Uterus (tissue), 4 donors: ENCODE measurements around the gene AUTS2. TPM values are rescaled to one million over a fixed set of nuclear protein-coding genes. Genes with fewer than 3 reads are reported as not detected.

Experiments used
- DNase-seq, 2 donors: peaks; one replicate each; pipeline ENCODE4 v3.0.0-alpha.2; 2019 to 2020
- H3K27ac ChIP-seq, 2 donors: fragments of 200-600 bp; sonication (generic); 1 replicate in 1 of 2; 2 replicates in 1 of 2; pipeline ENCODE4 v1.5.1; 2016 to 2018
- H3K27me3 ChIP-seq, 2 donors: fragments of 200-600 bp; sonication (generic); one replicate each; pipeline ENCODE4 v1.5.1; 2018 to 2019; ENCODE audit warnings: control low read depth in 1 of 2
- H3K36me3 ChIP-seq, 2 donors: fragments of 200-600 bp; sonication (generic); one replicate each; pipeline ENCODE4 v1.5.1; 2019; ENCODE audit warnings: control low read depth in 1 of 2
- H3K4me1 ChIP-seq, 2 donors: fragments of 200-600 bp; sonication (generic); one replicate each; pipeline ENCODE4 v1.5.1; 2018 to 2019; ENCODE audit warnings: control low read depth in 1 of 2
- H3K4me3 ChIP-seq, 2 donors: fragments of 200-600 bp; sonication (generic); 1 replicate in 1 of 2; 2 replicates in 1 of 2; pipeline ENCODE4 v1.5.1; 2018 to 2019; ENCODE audit warnings: mild to moderate bottlenecking in 1 of 2
- H3K9me3 ChIP-seq, 2 donors: fragments of 200-600 bp; sonication (generic); one replicate each; pipeline ENCODE4 v1.5.1; 2019; ENCODE audit warnings: control low read depth in 1 of 2
- CTCF ChIP-seq, 4 experiments: fragments of 200-600 bp in 2 of 4; fragments of 450-650 bp in 2 of 4; sonication (generic) in 2 of 4; IDR thresholded peaks; one replicate each; pipeline ENCODE4 v1.5.1; 2016 to 2019; ENCODE audit warnings: antibody characterized with exemption in 4 of 4, mild to moderate bottlenecking in 2 of 4, moderate library complexity in 1 of 4
- POLR2A ChIP-seq, 2 donors: fragments of 450-650 bp; IDR thresholded peaks; one replicate each; pipeline ENCODE4 v1.6.1; 2016; ENCODE audit warnings: antibody characterized with exemption in 2 of 2, mild to moderate bottlenecking in 1 of 2, moderate library complexity in 1 of 2
- intact Hi-C: fragments of 100-400 bp; cut with DNase I; formaldehyde crosslinking; loops from one replicate; pipeline ENCODE4 v1.15.1; 2023; ENCODE audit warnings: low total_unique reads
- total RNA-seq, 4 donors: library from RNA; depleted of rRNA in 3 of 4; stranded (reverse); fragments of >200 nt in 3 of 4; gene quantifications; one replicate each; pipeline versions ENCODE4 v1.1.0 to v1.2.4, GENCODE V29; 2014 to 2023
- donor health status: DM: yes; HTN: yes; CAD: no.

AUTS2 gene
- total RNA-seq, 4 donors from 2014 or later = 10.5 to 58.2 (median 30.0) TPM

DNA sequence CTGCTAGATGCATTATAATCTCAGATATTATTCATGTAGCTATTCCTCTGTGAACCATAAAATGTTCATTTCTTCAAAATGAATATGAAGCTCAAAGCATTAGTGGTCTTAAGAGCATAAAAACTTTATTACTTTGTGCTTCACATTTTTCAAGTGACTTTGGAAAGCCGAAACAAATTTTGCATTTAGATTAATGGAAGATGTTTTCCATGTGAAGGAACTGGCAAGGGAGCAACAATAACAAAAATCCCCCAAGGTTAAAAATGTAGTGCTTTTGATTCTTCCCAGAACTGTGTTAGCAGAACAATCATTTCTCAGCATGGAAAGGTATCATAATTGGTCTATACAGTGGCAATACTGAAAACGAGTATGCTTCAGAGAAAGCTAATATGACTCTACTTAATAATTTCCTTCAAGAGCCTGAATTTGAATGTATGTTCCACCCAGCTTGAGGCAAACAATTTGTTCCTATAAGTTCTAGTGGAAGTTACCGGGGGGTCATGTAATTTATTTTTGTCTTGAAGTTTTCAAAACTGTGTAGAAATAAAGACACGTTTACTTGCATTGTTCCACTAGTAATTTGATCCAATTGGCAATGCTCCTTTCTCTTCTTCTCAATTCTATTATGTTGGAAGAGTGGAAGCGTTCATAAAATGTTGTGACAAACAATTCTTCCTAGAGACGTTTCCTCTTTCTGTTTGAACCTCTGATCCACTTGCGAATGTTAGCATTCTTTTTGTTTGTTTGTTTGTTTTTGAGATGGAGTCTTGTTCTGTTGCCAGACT is 665.4 kb downstream of the AUTS2 start:
- TF ChIP-seq POLR2A (IDR thresholded peaks at IDR 0.05) (no peak), CTCF (IDR thresholded peaks at IDR 0.05) (no peak)
- no peak overlapping the region for H3K27ac ChIP-seq
- intact Hi-C loops = no loop called here

GRCh38 chr7:70266186-70266585 is 667.9 kb downstream of the AUTS2 start:
- Histone ChIP-seq H3K27me3 (no peaks in the 10 kb centered on the region), H3K4me1 (no peaks in the 10 kb centered on the region), H3K9me3 (no peaks in the 10 kb centered on the region), H3K4me3 (no peak overlapping the region), H3K36me3 (no peaks in the 10 kb centered on the region), H3K27ac (no peak overlapping the region)
- TF ChIP-seq POLR2A (IDR thresholded peaks at IDR 0.05) (no peak), CTCF (IDR thresholded peaks at IDR 0.05) (no peak)
- no peak for DNase-seq
- intact Hi-C loops = no loop called here

More for the DNA sequence above, 665.4 kb downstream of the AUTS2 start:
- Histone ChIP-seq H3K27me3 (no peaks in the 10 kb centered on the region), H3K4me1 (no peaks in the 10 kb centered on the region), H3K4me3 (no peak overlapping the region), H3K36me3 (no peaks in the 10 kb centered on the region), H3K9me3 (no peaks in the 10 kb centered on the region)
- DNase-seq = no peak

DNA sequence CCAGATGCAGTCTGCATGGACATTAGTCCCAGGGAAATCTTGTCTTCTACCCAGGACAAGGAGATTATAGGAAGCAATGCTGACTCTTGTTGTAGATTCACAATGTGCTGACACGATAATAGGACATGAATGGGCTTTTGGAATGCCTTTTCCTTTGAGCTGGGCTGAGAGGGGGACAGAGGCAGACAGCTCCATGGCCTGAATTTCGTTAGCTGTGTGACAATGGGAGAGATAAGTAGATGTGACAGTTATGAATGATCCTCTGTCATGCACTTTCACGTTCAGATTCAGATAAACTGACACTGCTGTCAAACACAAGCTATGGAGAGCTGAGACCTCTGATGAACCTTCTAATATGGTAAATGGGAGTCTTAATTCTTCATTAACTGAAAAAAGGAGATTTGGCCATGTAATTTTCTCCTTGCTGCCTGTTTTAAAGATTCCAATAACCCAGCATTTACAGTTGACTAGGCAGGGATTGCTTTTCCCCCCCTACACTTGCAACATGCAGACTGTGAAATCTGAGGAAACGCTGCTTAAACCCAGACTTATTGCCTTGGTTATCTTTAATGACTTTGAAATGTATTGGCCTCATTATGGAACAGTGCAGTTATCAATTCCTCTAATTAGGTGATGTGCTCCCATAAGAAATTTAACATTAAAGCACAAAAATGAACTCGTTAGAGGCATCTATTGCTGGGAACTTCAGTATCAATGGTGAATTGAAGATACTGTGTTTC is 669.3 kb downstream of the AUTS2 start:
- TF ChIP-seq CTCF (IDR thresholded peaks at IDR 0.05) = no peak
- TF ChIP-seq POLR2A (IDR thresholded peaks at IDR 0.05) = no peak
- Histone ChIP-seq H3K4me1 (no peaks in the 10 kb centered on the region), H3K4me3 (no peak overlapping the region), H3K27me3 (no peaks in the 10 kb centered on the region), H3K9me3 (no peaks in the 10 kb centered on the region), H3K27ac (no peak overlapping the region), H3K36me3 (no peaks in the 10 kb centered on the region)
- no peak for DNase-seq
- intact Hi-C loops = no loop called here

- Histone ChIP-seq H3K9me3 (no peaks in the 10 kb centered on the region), H3K27ac (no peak overlapping the region), H3K4me1 (no peaks in the 10 kb centered on the region), H3K4me3 (no peak overlapping the region), H3K36me3 (no peaks in the 10 kb centered on the region), H3K27me3 (no peaks in the 10 kb centered on the region)
- no peak for TF ChIP-seq POLR2A (IDR thresholded peaks at IDR 0.05)
- DNase-seq = no peak
- intact Hi-C loops = no loop called here
Measured at GRCh38 chr7:70268179-70268578, 669.9 kb downstream of the AUTS2 start.

DNA sequence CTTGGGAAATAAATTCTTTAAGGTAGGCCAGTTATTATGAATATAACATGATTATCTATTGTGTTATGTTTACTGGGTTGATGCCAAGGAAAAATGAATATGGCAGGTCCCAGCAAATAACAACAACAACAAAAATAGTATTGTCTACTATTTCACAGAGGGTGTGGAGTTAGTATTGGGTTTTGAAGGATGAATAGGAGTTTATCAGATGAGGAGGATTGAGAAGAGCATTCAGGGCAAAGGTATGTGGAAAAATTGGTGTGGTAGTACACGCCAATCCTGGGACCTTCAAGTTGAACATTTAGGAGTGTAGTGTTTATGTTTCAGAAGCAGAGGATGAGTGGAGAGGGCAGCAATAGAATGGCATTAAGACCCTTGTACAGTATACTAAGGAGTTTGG is 671.9 kb downstream of the AUTS2 start:
- Histone ChIP-seq H3K27ac (no peak overlapping the region), H3K36me3 (no peaks in the 10 kb centered on the region), H3K4me3 (no peak overlapping the region), H3K4me1 (no peaks in the 10 kb centered on the region), H3K27me3 (no peaks in the 10 kb centered on the region), H3K9me3 (no peaks in the 10 kb centered on the region)
- intact Hi-C loops = no loop called here
- no peak for DNase-seq
- no peak for TF ChIP-seq CTCF (IDR thresholded peaks at IDR 0.05)
- TF ChIP-seq POLR2A (IDR thresholded peaks at IDR 0.05) = no peak
